Measurements from ENCODE around the gene CFAP58.

GRCh38 chr10:104347295-104348045 is 6.2 kb upstream of the CFAP58 start:
- no peak for TF ChIP-seq POLR2AphosphoS5 (IDR thresholded peaks at IDR 0.05; ENCODE audit: low read depth, low read length)
- TF ChIP-seq TAF1 (IDR thresholded peaks at IDR 0.05; ENCODE audit: borderline replicate concordance, insufficient read depth, low read length), result no peak
- TF ChIP-seq REST (IDR thresholded peaks at IDR 0.05; ENCODE audit: insufficient read depth in 1 of 2, low read depth in 2 of 2, low read length in 2 of 2), result no peak
